HFF-Myc (cell line): ENCODE data around the gene MAK.
"Not testable (repeated sequence)": the region's sequence is repeated elsewhere in the genome, so short reads cannot be mapped to it uniquely, and the experiment has no call there.

ENCODE experiments used
- DNase-seq: peaks from one replicate; pipeline ENCODE4 v3.0.0-alpha.2; 2011; ENCODE audit warnings: low read depth; ENCODE audit errors: extremely low read depth
- H3K4me3 ChIP-seq: replicated peaks from 2 replicates; pipeline ENCODE4 v1.5.1; 2011; ENCODE audit warnings: low read depth, mild to moderate bottlenecking, control low read depth, low read length
- CTCF ChIP-seq: IDR thresholded peaks from 2 replicates; pipeline ENCODE4 v1.5.1; 2012; ENCODE audit warnings: mild to moderate bottlenecking, low read depth, low read length, control low read depth; ENCODE audit errors: missing control alignments

Gene MAK

DNA sequence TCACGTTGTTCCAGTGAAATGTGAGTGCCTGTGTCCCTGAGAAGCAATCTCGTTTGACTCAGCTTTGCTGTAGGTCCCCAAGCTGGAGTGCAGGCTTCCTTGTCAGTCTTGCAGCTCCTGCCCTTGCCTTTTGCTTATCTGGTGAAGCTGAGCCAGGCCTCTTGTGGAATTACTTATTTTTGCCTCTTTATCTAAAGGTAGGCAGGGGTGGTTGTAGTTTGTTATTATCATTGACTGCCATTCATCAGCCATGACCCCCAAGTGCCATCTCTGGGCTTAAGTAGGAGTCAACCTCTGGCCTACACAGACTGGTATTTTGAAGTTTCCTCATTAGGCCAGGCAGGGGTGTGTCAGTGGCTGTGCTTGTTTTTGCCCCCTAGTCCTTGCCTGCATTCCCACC is 88.6 kb downstream of the MAK start:
- no peak for DNase-seq
- H3K4me3 ChIP-seq, result peak overlapping the region; percentile 78
- TF ChIP-seq CTCF, result no peak

- peak; percentile 90 for DNase-seq
- no peak for TF ChIP-seq CTCF
- H3K4me3 ChIP-seq, result peak within 1 kb of the TSS; percentile 78
These were observed 90.9 kb downstream of the MAK start, which contains the start of gene TMEM14B for GRCh38 chr6:10747251-10747972. TMEM14B (plus strand) TSS chr6:10747805; CDS start chr6:10749246, 1,441 bp downstream.

DNA sequence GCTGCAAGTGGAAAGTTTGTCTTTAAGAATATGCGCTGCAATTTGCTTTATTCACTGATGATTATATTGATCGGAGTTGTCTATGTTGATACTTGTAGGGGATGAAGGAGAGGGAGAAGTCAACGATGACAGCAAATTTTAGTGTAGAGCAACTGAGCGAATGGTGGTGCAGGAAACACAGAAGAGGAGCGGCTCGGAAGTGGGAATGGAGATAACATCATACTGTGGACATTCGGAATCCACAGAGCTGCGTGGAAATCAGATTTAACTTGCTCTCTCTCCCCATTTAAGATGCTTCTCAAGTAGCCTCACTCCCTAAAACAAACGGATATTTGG is 91.5 kb downstream of the MAK start:
- TF ChIP-seq CTCF, result no peak
- DNase-seq, result no peak
- peak overlapping the region; percentile 78 for H3K4me3 ChIP-seq

DNA sequence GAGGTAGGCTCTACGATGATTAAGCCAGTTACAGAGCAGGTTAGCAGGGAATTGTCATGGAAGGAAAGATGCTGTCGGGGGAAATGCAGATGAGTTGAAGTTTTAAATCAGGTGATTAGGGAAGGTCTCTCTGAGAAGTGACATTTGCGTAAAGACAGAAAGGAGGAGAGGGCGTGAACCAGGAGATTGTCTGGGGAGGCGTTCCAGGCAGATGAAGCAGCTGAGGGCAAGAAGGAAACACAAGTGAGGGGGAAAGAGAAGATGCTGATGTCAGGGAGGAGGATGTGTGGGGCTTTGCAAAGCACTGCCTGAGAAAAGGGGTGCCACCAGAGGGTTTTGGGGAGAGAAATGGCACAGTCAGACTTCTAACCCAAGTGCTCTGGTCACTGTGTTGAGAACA is 93.2 kb downstream of the MAK start:
- no peak for TF ChIP-seq CTCF
- no peak for DNase-seq
- no peak overlapping the region for H3K4me3 ChIP-seq

- no peak overlapping the region for H3K4me3 ChIP-seq
- no peak for DNase-seq
- no peak for TF ChIP-seq CTCF
These were observed 94.8 kb downstream of the MAK start for GRCh38 chr6:10743515-10743914.

- H3K4me3 ChIP-seq, result no peak overlapping the region
- no peak for TF ChIP-seq CTCF
- DNase-seq, result no peak
These were observed 96.1 kb downstream of the MAK start for GRCh38 chr6:10742251-10742650.

DNA sequence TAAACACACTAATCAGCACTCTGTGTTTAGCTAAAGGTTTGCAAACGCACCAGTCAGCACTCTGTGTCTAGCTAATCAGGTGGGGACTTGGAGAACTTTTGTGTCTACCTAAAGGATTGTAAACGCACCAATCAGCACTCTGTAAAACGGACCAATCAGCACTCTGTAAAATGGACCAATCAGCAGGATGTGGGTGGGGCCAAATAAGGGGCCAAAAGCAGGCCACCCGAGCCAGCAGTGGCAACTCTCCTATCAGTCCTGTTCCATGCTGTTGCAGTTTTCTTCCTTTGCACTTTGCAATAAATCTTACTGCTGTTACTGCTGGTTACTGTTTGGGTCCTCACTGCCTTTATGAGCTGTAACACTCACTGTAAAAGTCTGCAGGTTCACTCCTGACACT is 96.7 kb downstream of the MAK start:
- not testable (repeated sequence) for DNase-seq, H3K4me3 ChIP-seq
